ENCODE results near the gene DUSP7.

Gene DUSP7

GRCh38 chr3:52084216-52084945, 28.0 kb upstream of the DUSP7 start:
- no peaks in the 10 kb centered on the region for H3K4me1 ChIP-seq
- no peaks in the 10 kb centered on the region for H3K27me3 ChIP-seq
- H3K9me3 ChIP-seq = no peaks in the 10 kb centered on the region
- no peak overlapping the region for H3K4me3 ChIP-seq (ENCODE audit: low read depth, low read length)
- H3K36me3 ChIP-seq = no peaks in the 10 kb centered on the region
- TF ChIP-seq, protein P1, sequence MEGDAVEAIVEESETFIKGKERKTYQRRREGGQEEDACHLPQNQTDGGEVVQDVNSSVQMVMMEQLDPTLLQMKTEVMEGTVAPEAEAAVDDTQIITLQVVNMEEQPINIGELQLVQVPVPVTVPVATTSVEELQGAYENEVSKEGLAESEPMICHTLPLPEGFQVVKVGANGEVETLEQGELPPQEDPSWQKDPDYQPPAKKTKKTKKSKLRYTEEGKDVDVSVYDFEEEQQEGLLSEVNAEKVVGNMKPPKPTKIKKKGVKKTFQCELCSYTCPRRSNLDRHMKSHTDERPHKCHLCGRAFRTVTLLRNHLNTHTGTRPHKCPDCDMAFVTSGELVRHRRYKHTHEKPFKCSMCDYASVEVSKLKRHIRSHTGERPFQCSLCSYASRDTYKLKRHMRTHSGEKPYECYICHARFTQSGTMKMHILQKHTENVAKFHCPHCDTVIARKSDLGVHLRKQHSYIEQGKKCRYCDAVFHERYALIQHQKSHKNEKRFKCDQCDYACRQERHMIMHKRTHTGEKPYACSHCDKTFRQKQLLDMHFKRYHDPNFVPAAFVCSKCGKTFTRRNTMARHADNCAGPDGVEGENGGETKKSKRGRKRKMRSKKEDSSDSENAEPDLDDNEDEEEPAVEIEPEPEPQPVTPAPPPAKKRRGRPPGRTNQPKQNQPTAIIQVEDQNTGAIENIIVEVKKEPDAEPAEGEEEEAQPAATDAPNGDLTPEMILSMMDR (IDR thresholded peaks at IDR 0.05; ENCODE audit: low read depth, low read length) = no peak
- no peak for DNase-seq

GRCh38 chr3:52083556-52084087, 27.3 kb upstream of the DUSP7 start:
- Histone ChIP-seq H3K27me3 (no peaks in the 10 kb centered on the region), H3K36me3 (no peaks in the 10 kb centered on the region), H3K4me3 (ENCODE audit: low read depth, low read length) (no peak overlapping the region), H3K4me1 (no peaks in the 10 kb centered on the region), H3K9me3 (no peaks in the 10 kb centered on the region)
- TF ChIP-seq, protein P1 (IDR thresholded peaks at IDR 0.05; ENCODE audit: low read depth, low read length) = no peak
- no peak for DNase-seq

GRCh38 chr3:52082951-52083350, 26.6 kb upstream of the DUSP7 start:
- H3K4me1 ChIP-seq = no peaks in the 10 kb centered on the region
- H3K36me3 ChIP-seq = no peaks in the 10 kb centered on the region
- H3K9me3 ChIP-seq = no peaks in the 10 kb centered on the region
- no peak for DNase-seq
- H3K4me3 ChIP-seq (ENCODE audit: low read depth, low read length) = no peak overlapping the region
- H3K27me3 ChIP-seq = no peaks in the 10 kb centered on the region
- TF ChIP-seq, protein P1 (IDR thresholded peaks at IDR 0.05; ENCODE audit: low read depth, low read length) = no peak

DNA sequence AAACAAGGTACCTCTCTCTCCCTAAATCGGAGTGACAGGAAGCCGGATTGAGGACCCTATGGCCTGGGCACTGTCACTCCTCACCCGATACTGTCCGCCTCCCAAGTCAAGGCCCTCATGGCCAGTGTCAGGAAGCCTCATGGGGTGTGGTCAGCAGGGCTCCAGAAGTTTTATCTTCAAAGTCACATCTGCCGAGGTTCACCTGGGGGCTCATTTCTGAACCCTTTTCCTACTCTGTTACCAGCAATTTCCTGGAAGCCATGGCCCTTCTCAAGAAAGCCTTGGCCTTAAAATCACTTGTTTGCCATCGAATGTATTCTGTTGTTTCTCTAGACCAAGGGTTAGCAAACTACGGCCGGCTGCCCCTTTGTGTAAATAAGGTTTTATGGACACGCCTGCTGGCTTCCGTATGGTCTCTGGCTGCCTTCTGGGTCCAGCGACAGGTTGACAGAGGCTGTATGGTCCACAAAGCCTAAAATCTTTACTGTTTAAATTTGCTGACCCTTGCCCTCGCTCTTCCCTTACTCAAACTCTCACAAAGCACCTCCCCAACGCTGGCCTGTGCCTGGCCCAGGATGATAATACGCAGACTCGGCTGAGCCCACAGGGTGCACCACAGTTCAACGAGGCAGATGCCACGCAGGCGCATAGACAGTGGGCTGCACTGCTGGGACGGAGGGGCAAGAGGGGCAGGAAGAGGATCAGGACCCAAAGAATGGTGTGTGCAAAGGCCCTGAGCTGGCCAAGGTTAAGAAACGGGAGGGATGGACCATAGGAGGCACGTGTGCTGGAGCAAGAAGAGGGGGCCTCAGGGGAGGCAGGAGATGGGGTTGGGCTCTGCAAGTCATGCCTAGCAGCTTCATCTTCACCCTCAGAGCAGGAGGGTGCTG, 24.7 kb upstream of the DUSP7 start:
- Histone ChIP-seq H3K4me3 (ENCODE audit: low read depth, low read length) (no peak overlapping the region), H3K27me3 (no peaks in the 10 kb centered on the region), H3K4me1 (no peaks in the 10 kb centered on the region), H3K36me3 (no peaks in the 10 kb centered on the region), H3K9me3 (no peaks in the 10 kb centered on the region)
- no peak for DNase-seq
- TF ChIP-seq, protein P1 (IDR thresholded peaks at IDR 0.05; ENCODE audit: low read depth, low read length) = no peak

DNA sequence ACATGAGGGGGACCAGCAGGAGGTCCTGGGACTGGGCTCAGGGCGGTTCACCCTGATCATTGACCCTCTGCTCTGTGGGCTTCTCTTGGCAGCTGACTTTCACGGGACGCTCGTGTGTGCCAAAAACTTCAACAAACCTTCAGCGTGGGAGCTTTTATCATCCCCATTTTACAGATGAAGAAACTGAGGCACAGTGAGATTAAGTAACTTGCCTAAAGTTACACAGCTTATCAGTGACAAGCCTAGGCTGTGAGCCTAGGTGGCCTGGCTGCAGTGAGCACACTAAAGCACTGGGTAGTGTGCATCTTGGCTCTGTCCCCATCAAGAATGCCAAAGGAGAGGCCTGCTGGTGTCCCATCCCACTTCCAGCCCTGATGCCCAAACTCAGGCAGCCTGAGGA, 23.6 kb upstream of the DUSP7 start:
- Histone ChIP-seq H3K4me3 (ENCODE audit: low read depth, low read length) (no peak overlapping the region), H3K36me3 (no peaks in the 10 kb centered on the region), H3K9me3 (no peaks in the 10 kb centered on the region), H3K4me1 (no peaks in the 10 kb centered on the region), H3K27me3 (no peaks in the 10 kb centered on the region)
- TF ChIP-seq, protein P1 (IDR thresholded peaks at IDR 0.05; ENCODE audit: low read depth, low read length) = no peak
- no peak for DNase-seq
